ENCODE results near the gene ATP1A2.

Gene ATP1A2

GRCh38 chr1:160143695-160144094 is 28.1 kb downstream of the ATP1A2 start:
- H3K27ac ChIP-seq (ENCODE audit: low read depth, low read length): no peak overlapping the region
- H3K9me3 ChIP-seq (ENCODE audit: control insufficient read depth in 1 of 2, low read length in 2 of 2): no peaks in the 10 kb centered on the region
- no peaks in the 10 kb centered on the region for H3K36me3 ChIP-seq (ENCODE audit: control insufficient read depth in 1 of 2, insufficient read depth in 2 of 2, low read length in 2 of 2)
- no peak overlapping the region for H3K4me3 ChIP-seq (ENCODE audit: low read depth in 1 of 2, low read length in 2 of 2)
- no peak overlapping the region for H3K9ac ChIP-seq (ENCODE audit: low read depth in 1 of 2, low read length in 2 of 2)
- no peaks in the 10 kb centered on the region for H3K4me1 ChIP-seq (ENCODE audit: control insufficient read depth in 1 of 2, insufficient read depth in 2 of 2, low read length in 2 of 2)
- H3K27me3 ChIP-seq (ENCODE audit: control insufficient read depth in 1 of 2, insufficient read depth in 2 of 2, low read length in 2 of 2): peaks cover 0 to 2% of the 10 kb centered on the region in 2 donors

GRCh38 chr1:160144921-160145320 is 29.4 kb downstream of the ATP1A2 start:
- Histone ChIP-seq H3K36me3 (ENCODE audit: control insufficient read depth in 1 of 2, insufficient read depth in 2 of 2, low read length in 2 of 2) (no peaks in the 10 kb centered on the region), H3K4me1 (ENCODE audit: control insufficient read depth in 1 of 2, insufficient read depth in 2 of 2, low read length in 2 of 2) (no peaks in the 10 kb centered on the region), H3K27me3 (ENCODE audit: control insufficient read depth in 1 of 2, insufficient read depth in 2 of 2, low read length in 2 of 2) (peaks cover 0 to 2% of the 10 kb centered on the region in 2 donors), H3K27ac (ENCODE audit: low read depth, low read length) (no peak overlapping the region), H3K4me3 (ENCODE audit: low read depth in 1 of 2, low read length in 2 of 2) (no peak overlapping the region), H3K9me3 (ENCODE audit: control insufficient read depth in 1 of 2, low read length in 2 of 2) (no peaks in the 10 kb centered on the region), H3K9ac (ENCODE audit: low read depth in 1 of 2, low read length in 2 of 2) (no peak overlapping the region)

DNA sequence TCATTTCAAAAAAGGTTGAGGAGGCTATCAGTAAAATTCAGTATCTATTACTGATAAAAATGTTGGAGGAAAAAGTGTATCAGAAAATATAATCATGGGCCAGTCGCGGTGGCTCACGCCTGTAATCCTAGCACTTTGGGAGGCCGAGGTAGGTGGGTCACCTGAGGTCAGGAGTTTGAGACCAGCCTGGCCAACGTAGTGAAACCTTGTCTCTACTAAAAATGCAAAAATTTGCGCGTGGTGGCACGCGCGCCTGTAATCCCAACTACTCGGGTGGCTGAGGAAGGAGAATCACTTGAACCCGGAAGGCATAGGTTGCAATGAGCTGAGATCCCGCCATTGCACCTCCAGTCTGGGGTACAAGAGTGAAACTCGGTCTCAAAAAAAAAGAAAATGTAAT is 30.5 kb downstream of the ATP1A2 start:
- no peaks in the 10 kb centered on the region for H3K9me3 ChIP-seq (ENCODE audit: control insufficient read depth in 1 of 2, low read length in 2 of 2)
- no peak overlapping the region for H3K4me3 ChIP-seq (ENCODE audit: low read depth in 1 of 2, low read length in 2 of 2)
- H3K4me1 ChIP-seq (ENCODE audit: control insufficient read depth in 1 of 2, insufficient read depth in 2 of 2, low read length in 2 of 2): no peaks in the 10 kb centered on the region
- no peak overlapping the region for H3K27ac ChIP-seq (ENCODE audit: low read depth, low read length)
- peaks cover 0 to 1% of the 10 kb centered on the region in 2 donors for H3K27me3 ChIP-seq (ENCODE audit: control insufficient read depth in 1 of 2, insufficient read depth in 2 of 2, low read length in 2 of 2)
- no peaks in the 10 kb centered on the region for H3K36me3 ChIP-seq (ENCODE audit: control insufficient read depth in 1 of 2, insufficient read depth in 2 of 2, low read length in 2 of 2)
- H3K9ac ChIP-seq (ENCODE audit: low read depth in 1 of 2, low read length in 2 of 2): no peak overlapping the region

- no peaks in the 10 kb centered on the region for H3K4me1 ChIP-seq (ENCODE audit: control insufficient read depth in 1 of 2, insufficient read depth in 2 of 2, low read length in 2 of 2)
- no peaks in the 10 kb centered on the region for H3K27me3 ChIP-seq (ENCODE audit: control insufficient read depth in 1 of 2, insufficient read depth in 2 of 2, low read length in 2 of 2)
- H3K9me3 ChIP-seq (ENCODE audit: control insufficient read depth in 1 of 2, low read length in 2 of 2): no peaks in the 10 kb centered on the region
- H3K27ac ChIP-seq (ENCODE audit: low read depth, low read length): no peak overlapping the region
- no peak overlapping the region for H3K4me3 ChIP-seq (ENCODE audit: low read depth in 1 of 2, low read length in 2 of 2)
- no peak overlapping the region for H3K9ac ChIP-seq (ENCODE audit: low read depth in 1 of 2, low read length in 2 of 2)
- no peaks in the 10 kb centered on the region for H3K36me3 ChIP-seq (ENCODE audit: control insufficient read depth in 1 of 2, insufficient read depth in 2 of 2, low read length in 2 of 2)
Measured at GRCh38 chr1:160148121-160148520, 32.6 kb downstream of the ATP1A2 start.

GRCh38 chr1:160149233-160149632 is 33.7 kb downstream of the ATP1A2 start:
- Histone ChIP-seq H3K27me3 (ENCODE audit: control insufficient read depth in 1 of 2, insufficient read depth in 2 of 2, low read length in 2 of 2) (no peaks in the 10 kb centered on the region), H3K9me3 (ENCODE audit: control insufficient read depth in 1 of 2, low read length in 2 of 2) (no peaks in the 10 kb centered on the region), H3K4me1 (ENCODE audit: control insufficient read depth in 1 of 2, insufficient read depth in 2 of 2, low read length in 2 of 2) (no peaks in the 10 kb centered on the region), H3K4me3 (ENCODE audit: low read depth in 1 of 2, low read length in 2 of 2) (no peak overlapping the region), H3K9ac (ENCODE audit: low read depth in 1 of 2, low read length in 2 of 2) (no peak overlapping the region), H3K27ac (ENCODE audit: low read depth, low read length) (no peak overlapping the region), H3K36me3 (ENCODE audit: control insufficient read depth in 1 of 2, insufficient read depth in 2 of 2, low read length in 2 of 2) (no peaks in the 10 kb centered on the region)

GRCh38 chr1:160149716-160150115 is 34.2 kb downstream of the ATP1A2 start:
- no peak overlapping the region for H3K4me3 ChIP-seq (ENCODE audit: low read depth in 1 of 2, low read length in 2 of 2)
- no peak overlapping the region for H3K27ac ChIP-seq (ENCODE audit: low read depth, low read length)

DNA sequence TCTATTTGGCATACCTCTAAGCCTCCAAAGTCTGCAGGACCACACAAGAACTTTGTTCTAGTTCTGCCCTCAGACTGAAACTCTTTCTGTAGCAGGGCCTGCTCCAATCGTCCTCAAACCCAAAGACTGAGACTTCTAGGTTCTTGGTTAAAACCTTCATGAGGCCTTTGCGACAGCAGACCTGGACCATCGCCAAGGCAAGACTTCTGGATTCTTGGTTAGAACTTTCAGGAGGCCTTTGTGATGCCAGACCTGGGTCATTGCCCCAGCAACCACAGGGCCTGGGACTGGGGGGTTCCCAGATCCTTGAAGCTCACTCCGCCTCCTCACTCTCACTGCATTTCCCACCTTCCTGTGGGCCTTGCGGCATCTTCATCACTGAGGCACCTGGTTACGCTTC is 35.7 kb downstream of the ATP1A2 start, which contains the start of gene ATP1A4:
Gene ATP1A4 (plus strand): TSS at position 301 of the 400 bp plus-strand sequence. CDS start 438 bp downstream, outside the sequence.
- no peaks in the 10 kb centered on the region for H3K4me1 ChIP-seq (ENCODE audit: control insufficient read depth in 1 of 2, insufficient read depth in 2 of 2, low read length in 2 of 2)
- no peak within 1 kb of the TSS for H3K27ac ChIP-seq (ENCODE audit: low read depth, low read length)
- no peaks in the 10 kb centered on the region for H3K9me3 ChIP-seq (ENCODE audit: control insufficient read depth in 1 of 2, low read length in 2 of 2)
- H3K36me3 ChIP-seq (ENCODE audit: control insufficient read depth in 1 of 2, insufficient read depth in 2 of 2, low read length in 2 of 2): no peaks in the 10 kb centered on the region
- H3K9ac ChIP-seq (ENCODE audit: low read depth in 1 of 2, low read length in 2 of 2): no peak within 1 kb of the TSS
- no peak within 1 kb of the TSS for H3K4me3 ChIP-seq (ENCODE audit: low read depth in 1 of 2, low read length in 2 of 2)
- H3K27me3 ChIP-seq (ENCODE audit: control insufficient read depth in 1 of 2, insufficient read depth in 2 of 2, low read length in 2 of 2): no peaks in the 10 kb centered on the region

More at GRCh38 chr1:160149716-160150115, 34.2 kb downstream of the ATP1A2 start:
- H3K27me3 ChIP-seq (ENCODE audit: control insufficient read depth in 1 of 2, insufficient read depth in 2 of 2, low read length in 2 of 2): no peaks in the 10 kb centered on the region
- no peaks in the 10 kb centered on the region for H3K36me3 ChIP-seq (ENCODE audit: control insufficient read depth in 1 of 2, insufficient read depth in 2 of 2, low read length in 2 of 2)
- no peak overlapping the region for H3K9ac ChIP-seq (ENCODE audit: low read depth in 1 of 2, low read length in 2 of 2)
- no peaks in the 10 kb centered on the region for H3K4me1 ChIP-seq (ENCODE audit: control insufficient read depth in 1 of 2, insufficient read depth in 2 of 2, low read length in 2 of 2)
- H3K9me3 ChIP-seq (ENCODE audit: control insufficient read depth in 1 of 2, low read length in 2 of 2): no peaks in the 10 kb centered on the region

- Histone ChIP-seq H3K9me3 (ENCODE audit: control insufficient read depth in 1 of 2, low read length in 2 of 2) (no peaks in the 10 kb centered on the region), H3K4me1 (ENCODE audit: control insufficient read depth in 1 of 2, insufficient read depth in 2 of 2, low read length in 2 of 2) (no peaks in the 10 kb centered on the region), H3K4me3 (ENCODE audit: low read depth in 1 of 2, low read length in 2 of 2) (no peak overlapping the region)
Measured at GRCh38 chr1:160154790-160155189, 39.2 kb downstream of the ATP1A2 start.

GRCh38 chr1:160156361-160156760 is 40.8 kb downstream of the ATP1A2 start:
- no peaks in the 10 kb centered on the region for H3K36me3 ChIP-seq (ENCODE audit: control insufficient read depth in 1 of 2, insufficient read depth in 2 of 2, low read length in 2 of 2)
- H3K4me3 ChIP-seq (ENCODE audit: low read depth in 1 of 2, low read length in 2 of 2): no peak overlapping the region
- no peak overlapping the region for H3K27ac ChIP-seq (ENCODE audit: low read depth, low read length)
- H3K9ac ChIP-seq (ENCODE audit: low read depth in 1 of 2, low read length in 2 of 2): no peak overlapping the region
- no peaks in the 10 kb centered on the region for H3K27me3 ChIP-seq (ENCODE audit: control insufficient read depth in 1 of 2, insufficient read depth in 2 of 2, low read length in 2 of 2)
- no peaks in the 10 kb centered on the region for H3K9me3 ChIP-seq (ENCODE audit: control insufficient read depth in 1 of 2, low read length in 2 of 2)
- H3K4me1 ChIP-seq (ENCODE audit: control insufficient read depth in 1 of 2, insufficient read depth in 2 of 2, low read length in 2 of 2): no peaks in the 10 kb centered on the region

More at GRCh38 chr1:160154790-160155189, 39.2 kb downstream of the ATP1A2 start:
- Histone ChIP-seq H3K27me3 (ENCODE audit: control insufficient read depth in 1 of 2, insufficient read depth in 2 of 2, low read length in 2 of 2) (no peaks in the 10 kb centered on the region), H3K36me3 (ENCODE audit: control insufficient read depth in 1 of 2, insufficient read depth in 2 of 2, low read length in 2 of 2) (no peaks in the 10 kb centered on the region), H3K9ac (ENCODE audit: low read depth in 1 of 2, low read length in 2 of 2) (no peak overlapping the region), H3K27ac (ENCODE audit: low read depth, low read length) (no peak overlapping the region)

DNA sequence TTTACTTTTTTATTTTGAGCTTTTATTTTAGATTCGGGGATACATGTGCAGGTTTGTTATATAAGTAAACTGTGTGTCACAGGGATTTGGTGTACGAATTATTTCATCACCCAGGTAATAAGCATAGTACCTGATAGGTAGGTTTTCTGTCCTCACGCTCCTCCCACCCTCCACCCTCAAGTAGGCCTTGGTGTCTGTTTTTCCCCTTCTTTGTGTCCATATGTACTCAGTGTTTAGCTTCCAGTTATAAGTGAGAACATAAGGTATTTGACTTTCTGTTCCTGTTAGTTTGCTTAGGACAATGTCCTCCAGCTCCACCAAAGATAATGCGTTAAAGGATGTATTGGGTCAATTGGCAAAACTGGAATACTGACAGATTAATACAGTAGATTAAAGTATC is 41.6 kb downstream of the ATP1A2 start:
- H3K9ac ChIP-seq (ENCODE audit: low read depth in 1 of 2, low read length in 2 of 2): no peak overlapping the region
- H3K27ac ChIP-seq (ENCODE audit: low read depth, low read length): no peak overlapping the region
- H3K4me3 ChIP-seq (ENCODE audit: low read depth in 1 of 2, low read length in 2 of 2): no peak overlapping the region
- H3K36me3 ChIP-seq (ENCODE audit: control insufficient read depth in 1 of 2, insufficient read depth in 2 of 2, low read length in 2 of 2): no peaks in the 10 kb centered on the region
- no peaks in the 10 kb centered on the region for H3K27me3 ChIP-seq (ENCODE audit: control insufficient read depth in 1 of 2, insufficient read depth in 2 of 2, low read length in 2 of 2)
- no peaks in the 10 kb centered on the region for H3K9me3 ChIP-seq (ENCODE audit: control insufficient read depth in 1 of 2, low read length in 2 of 2)
- H3K4me1 ChIP-seq (ENCODE audit: control insufficient read depth in 1 of 2, insufficient read depth in 2 of 2, low read length in 2 of 2): no peaks in the 10 kb centered on the region

DNA sequence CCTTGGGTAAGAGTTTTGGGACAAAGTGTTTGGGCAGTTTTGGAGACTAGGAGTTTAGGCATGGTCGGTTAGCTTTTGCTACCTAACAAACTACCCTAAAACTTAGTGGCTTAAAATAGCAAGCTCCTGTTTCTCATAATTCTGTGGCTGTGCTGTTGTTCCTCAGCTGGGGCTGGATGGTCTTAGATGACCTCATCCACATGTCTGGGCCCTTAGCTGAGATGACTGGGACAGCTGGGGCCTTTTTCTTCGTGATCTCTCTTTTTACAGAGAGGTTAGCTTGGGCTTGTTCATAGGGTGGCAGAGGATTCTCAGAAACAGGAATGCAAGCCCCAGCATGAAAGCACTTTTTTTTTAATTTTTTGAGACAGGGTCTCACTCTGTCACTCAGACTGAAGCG is 42.5 kb downstream of the ATP1A2 start:
- Histone ChIP-seq H3K36me3 (ENCODE audit: control insufficient read depth in 1 of 2, insufficient read depth in 2 of 2, low read length in 2 of 2) (no peaks in the 10 kb centered on the region), H3K27me3 (ENCODE audit: control insufficient read depth in 1 of 2, insufficient read depth in 2 of 2, low read length in 2 of 2) (no peaks in the 10 kb centered on the region), H3K9me3 (ENCODE audit: control insufficient read depth in 1 of 2, low read length in 2 of 2) (no peaks in the 10 kb centered on the region), H3K4me3 (ENCODE audit: low read depth in 1 of 2, low read length in 2 of 2) (no peak overlapping the region), H3K27ac (ENCODE audit: low read depth, low read length) (no peak overlapping the region), H3K4me1 (ENCODE audit: control insufficient read depth in 1 of 2, insufficient read depth in 2 of 2, low read length in 2 of 2) (no peaks in the 10 kb centered on the region), H3K9ac (ENCODE audit: low read depth in 1 of 2, low read length in 2 of 2) (no peak overlapping the region)
